Body of pancreas (tissue), 4 donors: Measurements from ENCODE around the gene CENPH. TPM values are rescaled to one million over a fixed set of nuclear protein-coding genes. Genes with fewer than 3 reads are reported as not detected.

Experiments used
- ATAC-seq: fragments of 150-250 bp; one replicate; pipeline ENCODE4 v1.9.1; 2016
- DNase-seq, 4 donors: peaks; one replicate each; pipeline ENCODE4 v3.0.0-alpha.2; 2019
- H3K27ac ChIP-seq, 4 donors: fragments of 200-600 bp; sonication (generic); 1 replicate in 3 of 4; 2 replicates in 1 of 4; pipeline versions ENCODE4 v1.5.1 to v1.6.1; 2016 to 2019; ENCODE audit warnings: mild to moderate bottlenecking in 1 of 4, mixed read lengths in 1 of 4, moderate library complexity in 1 of 4
- H3K27me3 ChIP-seq, 2 donors: fragments of 200-600 bp; sonication (generic); one replicate each; pipeline ENCODE4 v1.6.0; 2016; ENCODE audit warnings: mild to moderate bottlenecking in 1 of 2
- H3K36me3 ChIP-seq, 2 donors: fragments of 200-600 bp; sonication (generic); replicated peaks in 1 of 2; 2 replicates each; pipeline ENCODE4 v1.5.1; 2016; ENCODE audit warnings: low read depth in 2 of 2; ENCODE audit not compliant: insufficient read depth in 1 of 2
- H3K4me1 ChIP-seq: fragments of 200-600 bp; sonication (generic); one replicate; pipeline ENCODE4 v1.6.0; 2016
- H3K4me3 ChIP-seq, 2 donors: fragments of 200-600 bp; sonication (generic); 1 replicate in 1 of 2; 2 replicates in 1 of 2; pipeline ENCODE4 v1.5.1; 2016 to 2019
- H3K9me3 ChIP-seq, 3 donors: fragments of 200-600 bp; sonication (generic); 1 replicate in 2 of 3; 2 replicates in 1 of 3; pipeline ENCODE4 v1.5.1; 2016
- POLR2A ChIP-seq, 3 donors: fragments of 450-650 bp; IDR thresholded peaks; one replicate each; pipeline ENCODE4 v1.6.1; 2016; ENCODE audit warnings: antibody characterized with exemption in 3 of 3, mild to moderate bottlenecking in 2 of 3
- WGBS, 2 donors: methylation state at CpG; one replicate each; pipeline ENCODE4 v1.1.5; 2017; 5-methylcytosine and 5-hydroxymethylcytosine counted together
- intact Hi-C: fragments of 100-400 bp; cut with DNase I; formaldehyde crosslinking; loops from one replicate; pipeline ENCODE4 v1.15.1; 2023
- total RNA-seq, 2 donors: library from RNA; depleted of rRNA; stranded (reverse); fragments of >200 nt; gene quantifications; one replicate each; pipeline ENCODE4 v1.1.0, GENCODE V29; 2016
- TF ChIP-seq, protein P1 (sequence below), 7 experiments: fragments of 450-650 bp in 4 of 7; fragments of 200-600 bp in 3 of 7; sonication (generic) in 3 of 7; IDR thresholded peaks; one replicate each; pipeline ENCODE4 v1.5.1; 2016 to 2019; ENCODE audit warnings: antibody characterized with exemption in 7 of 7

The CENPH gene
- total RNA-seq, 2 donors from 2014 or later = 0.33 to 2.6 TPM

DNA sequence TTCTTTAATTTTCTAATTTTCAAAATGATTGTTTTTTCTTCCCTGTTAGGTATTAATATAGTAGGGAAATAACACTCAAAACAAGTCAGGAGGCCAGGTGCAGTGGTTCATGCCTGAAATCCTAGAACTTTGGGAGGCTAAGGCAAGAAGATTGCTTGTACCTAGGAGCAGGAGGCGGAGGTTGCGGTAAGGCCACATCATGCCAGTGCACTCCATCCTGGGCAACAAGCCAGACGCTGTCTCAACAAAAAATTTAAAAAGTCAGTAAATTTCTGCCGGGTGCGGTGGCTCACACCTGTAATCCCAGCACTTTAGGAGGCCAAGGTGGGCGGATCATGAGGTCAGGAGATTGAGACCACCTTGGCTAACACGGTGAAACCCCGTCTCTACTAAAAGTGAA, 35.1 kb downstream of the CENPH start:
- peak in 1 of 4 donors; percentile 9 for DNase-seq
- Histone ChIP-seq H3K4me3 (no peak overlapping the region), H3K9me3 (no peaks in the 10 kb centered on the region), H3K36me3 (peaks cover 0 to 3% of the 10 kb centered on the region in 2 donors), H3K4me1 (no peaks in the 10 kb centered on the region), H3K27ac (no peak overlapping the region), H3K27me3 (no peaks in the 10 kb centered on the region)
- TF ChIP-seq, protein P1, sequence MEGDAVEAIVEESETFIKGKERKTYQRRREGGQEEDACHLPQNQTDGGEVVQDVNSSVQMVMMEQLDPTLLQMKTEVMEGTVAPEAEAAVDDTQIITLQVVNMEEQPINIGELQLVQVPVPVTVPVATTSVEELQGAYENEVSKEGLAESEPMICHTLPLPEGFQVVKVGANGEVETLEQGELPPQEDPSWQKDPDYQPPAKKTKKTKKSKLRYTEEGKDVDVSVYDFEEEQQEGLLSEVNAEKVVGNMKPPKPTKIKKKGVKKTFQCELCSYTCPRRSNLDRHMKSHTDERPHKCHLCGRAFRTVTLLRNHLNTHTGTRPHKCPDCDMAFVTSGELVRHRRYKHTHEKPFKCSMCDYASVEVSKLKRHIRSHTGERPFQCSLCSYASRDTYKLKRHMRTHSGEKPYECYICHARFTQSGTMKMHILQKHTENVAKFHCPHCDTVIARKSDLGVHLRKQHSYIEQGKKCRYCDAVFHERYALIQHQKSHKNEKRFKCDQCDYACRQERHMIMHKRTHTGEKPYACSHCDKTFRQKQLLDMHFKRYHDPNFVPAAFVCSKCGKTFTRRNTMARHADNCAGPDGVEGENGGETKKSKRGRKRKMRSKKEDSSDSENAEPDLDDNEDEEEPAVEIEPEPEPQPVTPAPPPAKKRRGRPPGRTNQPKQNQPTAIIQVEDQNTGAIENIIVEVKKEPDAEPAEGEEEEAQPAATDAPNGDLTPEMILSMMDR (IDR thresholded peaks at IDR 0.05) = no peak
- no peak for TF ChIP-seq POLR2A (IDR thresholded peaks at IDR 0.05)
- WGBS, 2 donors = 97% methylated on average over 8 of the region's 8 CpGs
- ATAC-seq = no peak
- intact Hi-C loops = no loop called here

DNA sequence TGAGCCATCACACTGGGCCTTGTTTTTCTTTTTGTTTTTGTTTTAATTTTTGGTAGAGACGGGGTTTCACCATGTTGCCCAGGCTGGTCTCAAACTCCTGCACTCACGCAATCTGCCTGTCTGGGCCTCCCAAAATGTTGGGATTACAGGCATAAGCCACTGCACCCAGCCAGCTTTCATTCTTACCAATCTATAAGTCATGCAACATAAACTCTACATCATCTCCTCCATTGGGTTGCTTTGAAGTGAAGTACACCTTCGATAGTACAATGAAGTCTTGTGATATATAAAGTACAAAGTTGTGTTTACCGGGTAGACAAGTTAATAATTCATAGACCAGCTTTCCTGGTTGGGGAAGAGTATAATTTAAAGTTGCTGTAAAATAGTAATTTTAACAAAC, 36.5 kb downstream of the CENPH start:
- ATAC-seq = no peak

DNA sequence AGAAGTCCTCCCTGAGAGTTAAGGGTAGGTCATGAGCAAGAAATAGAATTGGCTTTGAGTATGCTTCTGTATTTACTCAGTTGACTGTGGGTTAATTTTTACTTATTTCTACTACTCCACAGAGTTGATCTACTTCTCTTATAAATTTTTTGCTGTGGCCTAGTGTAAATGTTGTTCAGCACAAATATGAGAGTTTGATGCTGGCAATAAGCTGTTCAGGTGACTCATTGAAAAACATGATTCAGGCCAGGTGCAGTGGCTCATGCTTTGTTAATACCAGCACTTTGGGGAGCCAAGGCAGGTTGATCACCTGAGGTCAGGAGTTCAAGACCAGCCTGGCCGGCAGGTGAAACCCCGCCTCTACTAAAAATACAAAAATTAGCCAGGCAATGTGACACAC, 40.8 kb downstream of the CENPH start:
- Histone ChIP-seq H3K27me3 (no peaks in the 10 kb centered on the region), H3K27ac (no peak overlapping the region), H3K9me3 (no peaks in the 10 kb centered on the region), H3K4me1 (no peaks in the 10 kb centered on the region), H3K36me3 (peaks cover 0 to 3% of the 10 kb centered on the region in 2 donors), H3K4me3 (no peak overlapping the region)
- no peak for TF ChIP-seq POLR2A (IDR thresholded peaks at IDR 0.05)
- TF ChIP-seq, protein P1 (IDR thresholded peaks at IDR 0.05) = no peak
- WGBS, 2 donors = 71 to 78% methylated on average over 2 of the region's 2 CpGs
- ATAC-seq (no peak), DNase-seq (peak in 1 of 4 donors; percentile 20)
- intact Hi-C loops = no loop called here

More for the DNA sequence above, 36.5 kb downstream of the CENPH start:
- H3K4me1 ChIP-seq = no peaks in the 10 kb centered on the region
- H3K9me3 ChIP-seq = no peaks in the 10 kb centered on the region
- no peak overlapping the region for H3K27ac ChIP-seq
- H3K4me3 ChIP-seq = no peak overlapping the region
- H3K27me3 ChIP-seq = no peaks in the 10 kb centered on the region
- TF ChIP-seq POLR2A (IDR thresholded peaks at IDR 0.05) = no peak
- TF ChIP-seq, protein P1 (IDR thresholded peaks at IDR 0.05) = no peak
- DNase-seq = no peak
- WGBS, 2 donors = 61 to 68% methylated on average over 4 of the region's 4 CpGs
- peaks cover 0 to 3% of the 10 kb centered on the region in 2 donors for H3K36me3 ChIP-seq
- intact Hi-C loops = no loop called here

DNA sequence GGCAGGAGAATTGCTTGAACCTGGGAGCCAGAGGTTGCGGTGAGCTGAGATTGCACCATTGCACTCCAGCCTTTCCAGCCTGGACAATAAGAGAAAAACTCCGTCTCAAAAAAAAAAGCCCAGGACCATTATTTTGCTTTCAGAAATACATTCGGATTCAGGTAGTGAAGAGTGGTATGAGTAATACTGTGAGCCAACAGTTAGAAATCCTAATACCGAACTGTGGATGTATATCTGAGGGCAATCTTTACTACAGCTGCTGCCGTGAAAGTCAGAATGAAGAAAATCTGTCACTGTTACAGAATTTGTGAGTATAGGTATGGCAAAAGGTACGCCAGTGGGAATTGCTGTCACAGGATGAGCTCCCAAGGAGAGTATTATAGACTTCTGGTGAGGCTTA, 41.9 kb downstream of the CENPH start:
- ATAC-seq = no peak
- intact Hi-C loops = no loop called here

DNA sequence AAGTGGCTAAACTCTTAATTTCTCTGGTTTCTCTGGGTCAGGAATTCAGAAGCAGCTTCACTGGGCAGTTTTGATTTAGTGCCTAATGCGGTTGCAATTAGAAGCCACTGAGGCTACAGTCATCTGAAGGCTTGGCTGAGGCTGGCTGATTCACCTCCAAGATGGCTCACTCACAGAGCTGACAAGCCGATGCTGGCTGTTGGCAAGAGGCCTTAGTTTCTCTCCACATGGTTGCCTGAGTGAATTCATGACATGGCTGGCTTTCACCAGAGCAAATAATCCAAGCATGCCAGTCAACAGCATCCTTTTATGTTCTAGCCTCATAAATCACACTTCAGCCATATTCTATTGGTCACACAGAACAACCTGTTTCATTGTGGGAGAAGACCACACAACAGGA, 42.5 kb downstream of the CENPH start:
- H3K27ac ChIP-seq = no peak overlapping the region
- TF ChIP-seq, protein P1 (IDR thresholded peaks at IDR 0.05) = no peak
- TF ChIP-seq POLR2A (IDR thresholded peaks at IDR 0.05) = no peak
- DNase-seq (no peak), ATAC-seq (no peak)
- WGBS, 2 donors = 89 to 93% methylated on average over 2 of the region's 2 CpGs
- H3K27me3 ChIP-seq = no peaks in the 10 kb centered on the region
- no peaks in the 10 kb centered on the region for H3K9me3 ChIP-seq
- H3K36me3 ChIP-seq = peaks cover 0 to 3% of the 10 kb centered on the region in 2 donors
- intact Hi-C loops = no loop called here
- no peak overlapping the region for H3K4me3 ChIP-seq
- peaks cover 10% of the 10 kb centered on the region for H3K4me1 ChIP-seq

More for the DNA sequence above, 41.9 kb downstream of the CENPH start:
- no peak overlapping the region for H3K4me3 ChIP-seq
- H3K27me3 ChIP-seq = no peaks in the 10 kb centered on the region
- TF ChIP-seq, protein P1 (IDR thresholded peaks at IDR 0.05) = no peak
- TF ChIP-seq POLR2A (IDR thresholded peaks at IDR 0.05) = no peak
- no peak overlapping the region for H3K27ac ChIP-seq
- H3K9me3 ChIP-seq = no peaks in the 10 kb centered on the region
- 90% methylated on average over 6 of the region's 6 CpGs for WGBS, 2 donors
- peaks cover 0 to 3% of the 10 kb centered on the region in 2 donors for H3K36me3 ChIP-seq
- H3K4me1 ChIP-seq = peaks cover 10% of the 10 kb centered on the region
- no peak for DNase-seq
